ENCODE data around the gene LRPPRC. TPM values are rescaled to one million over a fixed set of nuclear protein-coding genes. Genes with fewer than 3 reads are reported as not detected.

The LRPPRC gene
- total and polyA plus RNA-seq, 2 experiments from 2014 or later: 163 to 200 TPM

- ATAC-seq (no peak), DNase-seq (ENCODE audit: low spot score) (no peak)
- no peaks in the 10 kb centered on the region for H3K4me1 Mint-ChIP-seq
- H3K27me3 ChIP-seq (ENCODE audit: insufficient read depth): no peaks in the 10 kb centered on the region
- no peak overlapping the region for H2AFZ ChIP-seq
- H3K27ac ChIP-seq (ENCODE audit: low read depth): no peak overlapping the region
- no peaks in the 10 kb centered on the region; the same call in 1 of the 2 replicates for H4K20me1 ChIP-seq (replicated peaks; ENCODE audit: insufficient read depth)
- H3K9me2 ChIP-seq (ENCODE audit: insufficient read depth): no peaks in the 10 kb centered on the region
- no peak for TF ChIP-seq ZNF114 (CRISPR knock-in tag; IDR thresholded peaks at IDR 0.05)
- no peak for TF ChIP-seq STAT1 (IDR thresholded peaks at IDR 0.05; ENCODE audit: unreplicated experiment)
- no peak for TF ChIP-seq ZNF331 (CRISPR knock-in tag; IDR thresholded peaks at IDR 0.05; ENCODE audit: low read depth)
- TF ChIP-seq ETS1 (IDR thresholded peaks at IDR 0.05): no peak
- no peak for TF ChIP-seq NANOG (IDR thresholded peaks at IDR 0.05; ENCODE audit: borderline replicate concordance)
- no peak for TF ChIP-seq POLR2AphosphoS5 (IDR thresholded peaks at IDR 0.05; ENCODE audit: low read depth)
- no peak for TF ChIP-seq CREB1 (CRISPR knock-in tag; IDR thresholded peaks at IDR 0.05; ENCODE audit: low read depth)
- TF ChIP-seq, protein P1, sequence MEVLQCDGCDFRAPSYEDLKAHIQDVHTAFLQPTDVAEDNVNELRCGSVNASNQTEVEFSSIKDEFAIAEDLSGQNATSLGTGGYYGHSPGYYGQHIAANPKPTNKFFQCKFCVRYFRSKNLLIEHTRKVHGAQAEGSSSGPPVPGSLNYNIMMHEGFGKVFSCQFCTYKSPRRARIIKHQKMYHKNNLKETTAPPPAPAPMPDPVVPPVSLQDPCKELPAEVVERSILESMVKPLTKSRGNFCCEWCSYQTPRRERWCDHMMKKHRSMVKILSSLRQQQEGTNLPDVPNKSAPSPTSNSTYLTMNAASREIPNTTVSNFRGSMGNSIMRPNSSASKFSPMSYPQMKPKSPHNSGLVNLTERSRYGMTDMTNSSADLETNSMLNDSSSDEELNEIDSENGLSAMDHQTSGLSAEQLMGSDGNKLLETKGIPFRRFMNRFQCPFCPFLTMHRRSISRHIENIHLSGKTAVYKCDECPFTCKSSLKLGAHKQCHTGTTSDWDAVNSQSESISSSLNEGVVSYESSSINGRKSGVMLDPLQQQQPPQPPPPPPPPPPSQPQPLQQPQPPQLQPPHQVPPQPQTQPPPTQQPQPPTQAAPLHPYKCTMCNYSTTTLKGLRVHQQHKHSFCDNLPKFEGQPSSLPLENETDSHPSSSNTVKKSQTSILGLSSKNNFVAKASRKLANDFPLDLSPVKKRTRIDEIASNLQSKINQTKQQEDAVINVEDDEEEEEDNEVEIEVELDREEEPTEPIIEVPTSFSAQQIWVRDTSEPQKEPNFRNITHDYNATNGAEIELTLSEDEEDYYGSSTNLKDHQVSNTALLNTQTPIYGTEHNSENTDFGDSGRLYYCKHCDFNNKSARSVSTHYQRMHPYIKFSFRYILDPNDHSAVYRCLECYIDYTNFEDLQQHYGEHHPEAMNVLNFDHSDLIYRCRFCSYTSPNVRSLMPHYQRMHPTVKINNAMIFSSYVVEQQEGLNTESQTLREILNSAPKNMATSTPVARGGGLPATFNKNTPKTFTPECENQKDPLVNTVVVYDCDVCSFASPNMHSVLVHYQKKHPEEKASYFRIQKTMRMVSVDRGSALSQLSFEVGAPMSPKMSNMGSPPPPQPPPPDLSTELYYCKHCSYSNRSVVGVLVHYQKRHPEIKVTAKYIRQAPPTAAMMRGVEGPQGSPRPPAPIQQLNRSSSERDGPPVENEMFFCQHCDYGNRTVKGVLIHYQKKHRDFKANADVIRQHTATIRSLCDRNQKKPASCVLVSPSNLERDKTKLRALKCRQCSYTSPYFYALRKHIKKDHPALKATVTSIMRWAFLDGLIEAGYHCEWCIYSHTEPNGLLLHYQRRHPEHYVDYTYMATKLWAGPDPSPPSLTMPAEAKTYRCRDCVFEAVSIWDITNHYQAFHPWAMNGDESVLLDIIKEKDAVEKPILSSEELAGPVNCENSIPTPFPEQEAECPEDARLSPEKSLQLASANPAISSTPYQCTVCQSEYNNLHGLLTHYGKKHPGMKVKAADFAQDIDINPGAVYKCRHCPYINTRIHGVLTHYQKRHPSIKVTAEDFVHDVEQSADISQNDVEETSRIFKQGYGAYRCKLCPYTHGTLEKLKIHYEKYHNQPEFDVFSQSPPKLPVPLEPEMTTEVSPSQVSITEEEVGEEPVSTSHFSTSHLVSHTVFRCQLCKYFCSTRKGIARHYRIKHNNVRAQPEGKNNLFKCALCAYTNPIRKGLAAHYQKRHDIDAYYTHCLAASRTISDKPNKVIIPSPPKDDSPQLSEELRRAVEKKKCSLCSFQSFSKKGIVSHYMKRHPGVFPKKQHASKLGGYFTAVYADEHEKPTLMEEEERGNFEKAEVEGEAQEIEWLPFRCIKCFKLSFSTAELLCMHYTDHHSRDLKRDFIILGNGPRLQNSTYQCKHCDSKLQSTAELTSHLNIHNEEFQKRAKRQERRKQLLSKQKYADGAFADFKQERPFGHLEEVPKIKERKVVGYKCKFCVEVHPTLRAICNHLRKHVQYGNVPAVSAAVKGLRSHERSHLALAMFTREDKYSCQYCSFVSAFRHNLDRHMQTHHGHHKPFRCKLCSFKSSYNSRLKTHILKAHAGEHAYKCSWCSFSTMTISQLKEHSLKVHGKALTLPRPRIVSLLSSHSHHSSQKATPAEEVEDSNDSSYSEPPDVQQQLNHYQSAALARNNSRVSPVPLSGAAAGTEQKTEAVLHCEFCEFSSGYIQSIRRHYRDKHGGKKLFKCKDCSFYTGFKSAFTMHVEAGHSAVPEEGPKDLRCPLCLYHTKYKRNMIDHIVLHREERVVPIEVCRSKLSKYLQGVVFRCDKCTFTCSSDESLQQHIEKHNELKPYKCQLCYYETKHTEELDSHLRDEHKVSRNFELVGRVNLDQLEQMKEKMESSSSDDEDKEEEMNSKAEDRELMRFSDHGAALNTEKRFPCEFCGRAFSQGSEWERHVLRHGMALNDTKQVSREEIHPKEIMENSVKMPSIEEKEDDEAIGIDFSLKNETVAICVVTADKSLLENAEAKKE (CRISPR knock-in tag; IDR thresholded peaks at IDR 0.05): no peak
- no peak for TF ChIP-seq REST (IDR thresholded peaks at IDR 0.05; ENCODE audit: unreplicated experiment)
- no peak for TF ChIP-seq JUNB (IDR thresholded peaks at IDR 0.05; ENCODE audit: unreplicated experiment)
- no peak for TF ChIP-seq EZH2phosphoT487 (IDR thresholded peaks at IDR 0.05; ENCODE audit: unreplicated experiment)
- TF ChIP-seq EZH2 (IDR thresholded peaks at IDR 0.05; ENCODE audit: low read depth, unreplicated experiment): no peak
- TF ChIP-seq, protein P2, sequence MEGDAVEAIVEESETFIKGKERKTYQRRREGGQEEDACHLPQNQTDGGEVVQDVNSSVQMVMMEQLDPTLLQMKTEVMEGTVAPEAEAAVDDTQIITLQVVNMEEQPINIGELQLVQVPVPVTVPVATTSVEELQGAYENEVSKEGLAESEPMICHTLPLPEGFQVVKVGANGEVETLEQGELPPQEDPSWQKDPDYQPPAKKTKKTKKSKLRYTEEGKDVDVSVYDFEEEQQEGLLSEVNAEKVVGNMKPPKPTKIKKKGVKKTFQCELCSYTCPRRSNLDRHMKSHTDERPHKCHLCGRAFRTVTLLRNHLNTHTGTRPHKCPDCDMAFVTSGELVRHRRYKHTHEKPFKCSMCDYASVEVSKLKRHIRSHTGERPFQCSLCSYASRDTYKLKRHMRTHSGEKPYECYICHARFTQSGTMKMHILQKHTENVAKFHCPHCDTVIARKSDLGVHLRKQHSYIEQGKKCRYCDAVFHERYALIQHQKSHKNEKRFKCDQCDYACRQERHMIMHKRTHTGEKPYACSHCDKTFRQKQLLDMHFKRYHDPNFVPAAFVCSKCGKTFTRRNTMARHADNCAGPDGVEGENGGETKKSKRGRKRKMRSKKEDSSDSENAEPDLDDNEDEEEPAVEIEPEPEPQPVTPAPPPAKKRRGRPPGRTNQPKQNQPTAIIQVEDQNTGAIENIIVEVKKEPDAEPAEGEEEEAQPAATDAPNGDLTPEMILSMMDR (conservative IDR thresholded peaks at IDR 0.05; ENCODE audit: low read depth in 2 of 2): no peak
- H3K36me3 Mint-ChIP-seq (ENCODE audit: low read depth): peaks cover 70% of the 10 kb centered on the region
- H3K27me3 Mint-ChIP-seq (ENCODE audit: insufficient read depth, low read depth, poor library complexity): no peaks in the 10 kb centered on the region
- no peak overlapping the region for H3K27ac Mint-ChIP-seq
- peaks cover 60% of the 10 kb centered on the region for H3K36me3 ChIP-seq (ENCODE audit: insufficient read depth)
- no peak overlapping the region for H3K4me2 ChIP-seq
- no peaks in the 10 kb centered on the region for H3K9me3 Mint-ChIP-seq
- no peaks in the 10 kb centered on the region for H3K4me1 ChIP-seq (ENCODE audit: insufficient read depth)
- H3K4me3 Mint-ChIP-seq: no peak overlapping the region
- 0 out of 2 replicates have a peak, but pooled peaks cover 4% of the 10 kb centered on the region for H3K79me2 ChIP-seq (replicated peaks; ENCODE audit: insufficient read depth)
- no peaks in the 10 kb centered on the region for H3F3A ChIP-seq (replicated peaks; ENCODE audit: low read depth)
- no peak overlapping the region for H3K4me3 ChIP-seq
Observed at GRCh38 chr2:43924463-43924862, 71.3 kb downstream of the LRPPRC start.
